Lower leg skin (tissue), 3 donors: ENCODE data around the gene TNIK.

Experiments
- CTCF ChIP-seq, 3 donors: fragments of 450-650 bp; IDR thresholded peaks; one replicate each; pipeline ENCODE4 v1.5.1; 2016; ENCODE audit warnings: antibody characterized with exemption in 3 of 3, mild to moderate bottlenecking in 3 of 3, moderate library complexity in 2 of 3
- POLR2A ChIP-seq, 2 donors: fragments of 450-650 bp; IDR thresholded peaks; one replicate each; pipeline ENCODE4 v1.6.1; 2016 to 2017; ENCODE audit warnings: antibody characterized with exemption in 2 of 2, mild to moderate bottlenecking in 1 of 2, moderate library complexity in 1 of 2

DNA sequence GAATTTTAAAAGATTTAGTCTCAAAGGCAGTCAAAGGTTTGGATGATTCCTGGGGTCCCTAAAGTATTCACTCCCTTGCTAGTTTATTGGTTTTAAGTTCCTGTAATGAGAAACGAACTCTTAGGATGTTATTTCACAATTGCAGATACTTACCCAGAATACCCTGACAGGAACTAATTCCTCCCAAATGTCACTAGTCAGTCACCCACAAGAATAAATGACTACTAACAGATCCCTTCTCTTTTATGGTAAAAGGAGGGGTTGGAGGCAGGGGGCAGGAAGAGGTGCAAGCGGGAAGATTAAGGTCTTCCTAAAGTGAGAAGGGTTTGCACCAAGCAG, 259.5 kb downstream of the TNIK start:
- TF ChIP-seq POLR2A (IDR thresholded peaks at IDR 0.05) (no peak), CTCF (IDR thresholded peaks at IDR 0.05) (no peak)
